IMR-90 (cell line): ENCODE data around the gene SMC6. TPM values are rescaled to one million over a fixed set of nuclear protein-coding genes. Genes with fewer than 3 reads are reported as not detected.

Experiments used
- ATAC-seq: fragments of 200-7000 bp; cut with Tn5 transposase; 2 replicates; pipeline ENCODE4 v1.9.1; 2020; ENCODE audit warnings: low read depth, mild to moderate bottlenecking, moderate library complexity
- BruUV-seq: library from RNA; stranded (reverse); fragments of 400-500 nt; replicated peaks from 2 replicates; lab custom pipeline; 2021; lab: Mats Ljungman, UMichigan
- CTCF ChIA-PET: fragments of 300-600 bp; formaldehyde crosslinking; extraction: SDS; loops from one replicate; lab custom pipeline; 2021; ENCODE audit warnings: antibody characterized with exemption; lab: Yijun Ruan, JAX
- POLR2A ChIA-PET: fragments of 300-600 bp; sonication (Branson Sonifier 250); formaldehyde crosslinking; loops from one replicate; lab custom pipeline; 2022; ENCODE audit warnings: antibody characterized with exemption; ENCODE audit not compliant: unreplicated experiment; lab: Charles Lee
- DNase-seq: peaks from one replicate; pipeline ENCODE4 v3.0.0; 2013
- H2AFZ ChIP-seq: replicated peaks from 2 replicates; pipeline ENCODE3; 2013; ENCODE audit warnings: low read length, mild to moderate bottlenecking; ENCODE audit not compliant: poor library complexity
- H2AK5ac ChIP-seq: 2 replicates; pipeline ENCODE4 v1.6.1; 2013; ENCODE audit warnings: low read depth, low read length, inconsistent platforms
- H2AK9ac ChIP-seq: replicated peaks from 2 replicates; pipeline ENCODE3; 2013; ENCODE audit warnings: mild to moderate bottlenecking, low read depth, low read length, moderate library complexity; ENCODE audit not compliant: poor library complexity
- H2BK120ac ChIP-seq: 2 replicates; pipeline ENCODE4 v1.6.1; 2013; ENCODE audit warnings: low read depth, low read length, inconsistent platforms
- H2BK15ac ChIP-seq: 3 replicates; pipeline ENCODE4 v1.6.1; 2013; ENCODE audit warnings: low read depth, low read length, inconsistent platforms
- H2BK20ac ChIP-seq: 2 replicates; pipeline ENCODE4 v1.6.1; 2013; ENCODE audit warnings: low read depth, mild to moderate bottlenecking, inconsistent platforms, low read length, moderate library complexity
- H2BK5ac ChIP-seq: 2 replicates; pipeline ENCODE4 v1.6.1; 2013; ENCODE audit warnings: mild to moderate bottlenecking, low read depth, low read length, inconsistent platforms; ENCODE audit not compliant: poor library complexity, severe bottlenecking
- H3K14ac ChIP-seq: replicated peaks from 2 replicates; pipeline ENCODE4 v1.6.1; 2013; ENCODE audit warnings: low read depth, low read length, inconsistent platforms
- H3K18ac ChIP-seq: 2 replicates; pipeline ENCODE4 v1.6.1; 2013; ENCODE audit warnings: low read depth, low read length, control low read depth
- H3K23ac ChIP-seq: 2 replicates; pipeline ENCODE4 v1.6.1; 2013; ENCODE audit warnings: low read depth, low read length, inconsistent platforms
- H3K27ac ChIP-seq: 2 replicates; pipeline ENCODE4 v1.5.1; 2013; ENCODE audit warnings: mild to moderate bottlenecking, control low read depth, low read length; ENCODE audit not compliant: insufficient read depth
- H3K27me3 ChIP-seq: 2 replicates; pipeline ENCODE4 v1.6.1; 2013; ENCODE audit warnings: low read length; ENCODE audit not compliant: control insufficient read depth, insufficient read depth
- H3K36me3 ChIP-seq: 2 replicates; pipeline ENCODE4 v1.6.1; 2013; ENCODE audit warnings: low read length, mixed read lengths; ENCODE audit not compliant: control insufficient read depth, insufficient read depth
- H3K4ac ChIP-seq: 2 replicates; pipeline ENCODE4 v1.6.1; 2013; ENCODE audit warnings: low read depth, low read length, inconsistent platforms
- H3K4me1 ChIP-seq: 2 replicates; pipeline ENCODE4 v1.6.1; 2013; ENCODE audit warnings: low read length, mixed read lengths; ENCODE audit not compliant: control insufficient read depth, insufficient read depth
- H3K4me2 ChIP-seq: 2 replicates; pipeline ENCODE4 v1.6.1; 2013; ENCODE audit warnings: low read depth, mild to moderate bottlenecking, control low read depth, low read length, moderate library complexity
- H3K4me3 ChIP-seq: 2 replicates; pipeline ENCODE4 v1.5.1; 2013; ENCODE audit warnings: low read depth, mild to moderate bottlenecking, control low read depth, low read length, moderate library complexity; ENCODE audit not compliant: insufficient read depth
- H3K56ac ChIP-seq: 2 replicates; pipeline ENCODE4 v1.6.1; 2013; ENCODE audit warnings: low read length, inconsistent platforms; ENCODE audit not compliant: insufficient read depth; ENCODE audit errors: extremely low read depth
- H3K79me1 ChIP-seq, 2 experiments: 2 replicates each; pipeline ENCODE4 v1.6.1; 2013; ENCODE audit warnings: low read length in 2 of 2, inconsistent platforms in 1 of 2, low read depth in 1 of 2
- H3K9ac ChIP-seq: 2 replicates; pipeline ENCODE4 v1.6.1; 2013; ENCODE audit warnings: low read depth, low read length, control low read depth
- H3K9me1 ChIP-seq: 2 replicates; pipeline ENCODE4 v1.6.1; 2013; ENCODE audit warnings: low read length, inconsistent platforms; ENCODE audit not compliant: insufficient read depth
- H3K9me3 ChIP-seq: 2 replicates; pipeline ENCODE4 v1.6.1; 2013; ENCODE audit warnings: low read length; ENCODE audit not compliant: control insufficient read depth, insufficient read depth
- H4K20me1 ChIP-seq: 2 replicates; pipeline ENCODE4 v1.6.1; 2013; ENCODE audit warnings: low read length, inconsistent platforms; ENCODE audit not compliant: insufficient read depth
- H4K5ac ChIP-seq: 2 replicates; pipeline ENCODE4 v1.6.1; 2013; ENCODE audit warnings: mild to moderate bottlenecking, low read depth, low read length, control low read depth
- H4K8ac ChIP-seq, 2 experiments: 2 replicates each; pipeline ENCODE4 v1.6.1; 2013; ENCODE audit warnings: low read depth in 2 of 2, low read length in 2 of 2, control low read depth in 1 of 2, inconsistent platforms in 1 of 2
- H4K91ac ChIP-seq: 2 replicates; pipeline ENCODE4 v1.6.1; 2013; ENCODE audit warnings: low read depth, low read length, inconsistent platforms; ENCODE audit not compliant: insufficient read depth
- CEBPB ChIP-seq: IDR thresholded peaks from 2 replicates; pipeline ENCODE4 v1.6.1; 2012; ENCODE audit warnings: low read depth, low read length, improper control_type of control experiment
- SMC3 ChIP-seq: fragments of 150-350 bp; IDR thresholded peaks from 2 replicates; pipeline ENCODE4 v1.6.1; 2016; ENCODE audit warnings: low read depth, mild to moderate bottlenecking, antibody characterized with exemption, low read length, moderate library complexity
- WGBS, 2 experiments: methylation state at CpG; one replicate each; pipeline versions ENCODE4 v1.1.5 to v1.1.7; 2013; ENCODE audit warnings: missing lambda C conversion rate in 2 of 2; ENCODE audit not compliant: insufficient read length in 1 of 2; ENCODE audit errors: extremely low coverage in 2 of 2; 5-methylcytosine and 5-hydroxymethylcytosine counted together
- dilution Hi-C: fragments of 300-500 bp; cut with HindIII; formaldehyde crosslinking; loops from one replicate; pipeline ENCODE4 v1.14.3; 2018; ENCODE audit warnings: low sequenced_read_pairs; ENCODE audit not compliant: unreplicated experiment
- in situ Hi-C: fragments of 300-500 bp; cut with MboI; formaldehyde crosslinking; loops from 3 replicates; pipeline ENCODE4 v1.14.3; 2019; ENCODE audit warnings: low sequenced_read_pairs, inconsistent platforms, mixed read lengths
- intact Hi-C: fragments of 100-400 bp; cut with micrococcal nuclease; formaldehyde crosslinking; loops from 2 replicates; pipeline ENCODE4 v1.10.0; 2022
- polyA plus RNA-seq, 3 experiments: library from polyadenylated mRNA; depleted of rRNA; stranded (reverse); fragments of >200 nt; gene quantifications; 2 replicates each; pipeline ENCODE4 v1.2.3, GENCODE V29; 2012; ENCODE audit warnings: low replicate concordance in 1 of 3
- total RNA-seq: library from RNA; depleted of rRNA; stranded (reverse); fragments of >200 nt; gene quantifications from 2 replicates; pipeline ENCODE4 v1.2.3, GENCODE V29; 2012

SMC6 gene
- total and polyA plus RNA-seq, 2 of the 4 experiments (the other 2 are of a cell fraction) = 6.5 to 10.4 TPM

DNA sequence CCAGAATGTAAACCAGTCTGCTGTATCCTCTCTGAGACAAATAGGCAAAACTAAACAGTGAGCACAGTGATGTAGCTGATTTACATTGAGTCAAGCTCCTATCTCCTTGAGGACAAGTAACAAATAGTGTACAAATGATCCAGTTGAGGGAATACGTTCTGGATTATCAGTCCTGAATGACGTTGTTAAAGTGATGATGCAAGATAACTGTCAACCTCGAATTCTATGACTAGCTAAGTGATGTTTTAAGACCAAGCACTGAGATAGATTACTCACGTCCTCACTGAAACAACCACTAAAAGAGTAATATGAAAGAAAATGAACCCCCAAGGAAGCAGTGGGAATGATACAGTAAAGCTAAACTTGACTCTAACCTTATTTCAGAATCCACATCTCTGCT, 46.8 kb downstream of the SMC6 start:
- BruUV-seq = no TSS peak
- no peak overlapping the region for H4K8ac ChIP-seq
- CTCF ChIA-PET = interaction anchor here (1.0 to 1.3 kb wide), 2 partner anchors 14 to 18 kb away, joined by 3 read pairs; no protein-coding TSS in a partner anchor

More for the DNA sequence above, 46.8 kb downstream of the SMC6 start:
- H3K56ac ChIP-seq = no peak overlapping the region
- no peak overlapping the region for H3K27ac ChIP-seq
- no peak overlapping the region for H3K4me3 ChIP-seq
- H3K36me3 ChIP-seq = peaks cover 16% of the 10 kb centered on the region
- no peak for DNase-seq
- 0 out of 2 replicates have a peak, but pooled peaks have one; percentile 24 for TF ChIP-seq CEBPB
- TF ChIP-seq SMC3 = no peak
- H2AFZ ChIP-seq = no peak overlapping the region
- no CpG with 5 or more reads among the region's 4 CpGs for WGBS, 2 experiments
- no peak overlapping the region for H4K91ac ChIP-seq
- no peaks in the 10 kb centered on the region for H4K20me1 ChIP-seq
- H2BK5ac ChIP-seq = no peak overlapping the region
- H3K79me1 ChIP-seq = no peaks in the 10 kb centered on the region; a peak in 1 of 4 replicates
- dilution Hi-C loops = no loop called here
- peaks cover 3% of the 10 kb centered on the region; the same call in 1 of the 2 replicates for H3K9me1 ChIP-seq
- no peak overlapping the region for H4K5ac ChIP-seq
- intact Hi-C loops = no loop called here
- H3K4me1 ChIP-seq = no peaks in the 10 kb centered on the region
- no peaks in the 10 kb centered on the region for H3K9me3 ChIP-seq
- in situ Hi-C loops = no loop called here
- H3K14ac ChIP-seq = no peak overlapping the region
- H3K27me3 ChIP-seq = no peaks in the 10 kb centered on the region
- POLR2A ChIA-PET = no interaction called here
- H3K4me2 ChIP-seq = no peak overlapping the region
- no peak overlapping the region for H2BK120ac ChIP-seq
- no peak overlapping the region for H3K18ac ChIP-seq
- no peak overlapping the region for H3K9ac ChIP-seq
- H2AK5ac ChIP-seq = no peak overlapping the region
- no peak overlapping the region for H3K23ac ChIP-seq
- no peak for ATAC-seq
- H3K4ac ChIP-seq = no peak overlapping the region
- no peak overlapping the region for H2AK9ac ChIP-seq
- H2BK20ac ChIP-seq = no peak overlapping the region
- H2BK15ac ChIP-seq = no peak overlapping the region
